GM23338 (cell line): Measurements from ENCODE around the gene TBCD. TPM values are rescaled to one million over a fixed set of nuclear protein-coding genes. Genes with fewer than 3 reads are reported as not detected.
"Not testable (repeated sequence)": the region's sequence is repeated elsewhere in the genome, so short reads cannot be mapped to it uniquely, and the experiment has no call there.

Source experiments
- ATAC-seq: fragments of 200-7000 bp; cut with Tn5 transposase; 3 replicates; pipeline ENCODE4 v1.9.1; 2020
- DNase-seq: peaks from one replicate; pipeline ENCODE4 v3.0.0-alpha.2; 2015; ENCODE audit warnings: low spot score
- H2AFZ ChIP-seq: fragments of 200-600 bp; sonication (generic); 2 replicates; pipeline ENCODE4 v1.8.0; 2016; ENCODE audit warnings: antibody characterized with exemption, mild to moderate bottlenecking, moderate library complexity
- H3F3A ChIP-seq: fragments of 200-600 bp; sonication (generic); replicated peaks from 2 replicates; pipeline ENCODE4 v1.8.0; 2017; ENCODE audit warnings: antibody characterized with exemption, mixed run types, low read depth
- H3K27ac ChIP-seq: fragments of 200-600 bp; sonication (generic); 2 replicates; pipeline ENCODE4 v1.6.1; 2016; ENCODE audit warnings: low read depth
- H3K27me3 ChIP-seq: fragments of 200-600 bp; sonication (generic); 2 replicates; pipeline ENCODE4 v1.8.0; 2016; ENCODE audit warnings: mild to moderate bottlenecking, mixed run types, moderate library complexity; ENCODE audit not compliant: insufficient read depth
- H3K36me3 ChIP-seq: fragments of 200-600 bp; sonication (generic); 2 replicates; pipeline ENCODE4 v1.8.0; 2016; ENCODE audit warnings: mild to moderate bottlenecking; ENCODE audit not compliant: insufficient read depth
- H3K4me1 ChIP-seq: fragments of 200-600 bp; sonication (generic); 2 replicates; pipeline ENCODE4 v1.8.0; 2016; ENCODE audit warnings: mild to moderate bottlenecking, moderate library complexity; ENCODE audit not compliant: insufficient read depth
- H3K4me2 ChIP-seq: fragments of 200-600 bp; sonication (generic); 2 replicates; pipeline ENCODE4 v1.7.1; 2017; ENCODE audit warnings: mixed run types
- H3K4me3 ChIP-seq: fragments of 200-600 bp; sonication (generic); 2 replicates; pipeline ENCODE4 v1.6.1; 2016; ENCODE audit warnings: mixed run types
- H3K79me2 ChIP-seq: fragments of 200-600 bp; sonication (generic); replicated peaks from 2 replicates; pipeline ENCODE4 v1.8.0; 2017; ENCODE audit warnings: mild to moderate bottlenecking; ENCODE audit not compliant: insufficient read depth
- H3K9me2 ChIP-seq: fragments of 200-600 bp; sonication (generic); 2 replicates; pipeline ENCODE4 v1.8.0; 2017; ENCODE audit not compliant: insufficient read depth
- H4K20me1 ChIP-seq: fragments of 200-600 bp; sonication (generic); replicated peaks from 2 replicates; pipeline ENCODE4 v1.8.0; 2017; ENCODE audit warnings: mild to moderate bottlenecking; ENCODE audit not compliant: insufficient read depth
- H3K27ac Mint-ChIP-seq: 2 replicates; pipeline ENCODE4 v1.8.0; 2020; ENCODE audit warnings: inconsistent platforms, mild to moderate bottlenecking, moderate library complexity, mixed read lengths
- H3K27me3 Mint-ChIP-seq: 3 replicates; pipeline ENCODE4 v1.8.0; 2022; ENCODE audit warnings: low read depth, mild to moderate bottlenecking, moderate library complexity, mixed read lengths, inconsistent platforms; ENCODE audit not compliant: insufficient read depth, poor library complexity
- H3K36me3 Mint-ChIP-seq: 3 replicates; pipeline ENCODE4 v1.8.0; 2021; ENCODE audit warnings: low read depth, mild to moderate bottlenecking, inconsistent platforms, moderate library complexity, mixed read lengths
- H3K4me1 Mint-ChIP-seq: 3 replicates; pipeline ENCODE4 v1.8.0; 2020; ENCODE audit warnings: mild to moderate bottlenecking, inconsistent platforms, mixed read lengths
- H3K4me3 Mint-ChIP-seq: 3 replicates; pipeline ENCODE4 v1.8.0; 2021; ENCODE audit warnings: moderate library complexity, mild to moderate bottlenecking, inconsistent platforms, mixed read lengths
- H3K9me3 Mint-ChIP-seq: 3 replicates; pipeline ENCODE4 v1.8.0; 2020; ENCODE audit warnings: moderate library complexity, mild to moderate bottlenecking, inconsistent platforms, mixed read lengths
- CTCF ChIP-seq, 2 experiments: fragments of 200-600 bp in 1 of 2; sonication (generic) in 1 of 2; conservative IDR thresholded peaks; 2 replicates each; pipeline versions ENCODE4 v1.5.1 to v1.6.1; 2016 to 2017; ENCODE audit warnings: antibody characterized with exemption in 2 of 2, low read depth in 2 of 2, mild to moderate bottlenecking in 2 of 2, moderate library complexity in 1 of 2
- EZH2 ChIP-seq: fragments of 200-600 bp; sonication (generic); IDR thresholded peaks from one replicate; pipeline ENCODE4 v1.8.0; 2017; ENCODE audit warnings: antibody characterized with exemption, mild to moderate bottlenecking, low read depth; ENCODE audit not compliant: unreplicated experiment
- NANOG ChIP-seq: IDR thresholded peaks from 2 replicates; pipeline ENCODE4 v1.6.1; 2016; ENCODE audit warnings: antibody characterized with exemption, borderline replicate concordance
- POLR2AphosphoS5 ChIP-seq: IDR thresholded peaks from 2 replicates; pipeline ENCODE4 v1.6.1; 2016; ENCODE audit warnings: antibody characterized with exemption, low read depth
- REST ChIP-seq: IDR thresholded peaks from one replicate; pipeline ENCODE4 v1.6.1; 2018; ENCODE audit warnings: antibody characterized with exemption; ENCODE audit not compliant: unreplicated experiment
- STAT1 ChIP-seq: IDR thresholded peaks from one replicate; pipeline ENCODE4 v1.6.1; 2016; ENCODE audit warnings: antibody characterized with exemption; ENCODE audit not compliant: unreplicated experiment
- ZNF114 ChIP-seq: fragments of 250-450 bp; sonication (Bioruptor Pico); IDR thresholded peaks from 2 replicates; pipeline ENCODE4 v1.5.0; 2020; ENCODE audit warnings: mild to moderate bottlenecking, moderate library complexity
- ZNF331 ChIP-seq: fragments of 250-450 bp; sonication (Bioruptor Pico); IDR thresholded peaks from 2 replicates; pipeline ENCODE4 v1.5.0; 2020; ENCODE audit warnings: low read depth, mild to moderate bottlenecking, moderate library complexity
- polyA plus RNA-seq: library from polyadenylated mRNA; unstranded; fragments of >200 nt; fragmentation: Nextera tagmentation; extraction: Ambion mirVana; gene quantifications from 2 replicates; pipeline ENCODE4 v1.2.1, GENCODE V29; 2016
- total RNA-seq: library from RNA; depleted of rRNA; stranded (reverse); fragments of >200 nt; shearing (Covaris generic); gene quantifications from 2 replicates; pipeline ENCODE4 v1.2.3, GENCODE V29; 2014
- TF ChIP-seq, protein P1 (sequence below): fragments of 250-450 bp; sonication (Bioruptor Pico); IDR thresholded peaks from 2 replicates; pipeline ENCODE4 v1.5.0; 2020; ENCODE audit warnings: mild to moderate bottlenecking, moderate library complexity

Gene TBCD
- total and polyA plus RNA-seq, 2 experiments from 2014 or later, result 75.0 to 116 TPM

GRCh38 chr17:82985973-82986372, 234.1 kb downstream of the TBCD start:
- peaks cover 25% of the 10 kb centered on the region for H3K4me1 Mint-ChIP-seq
- H3K4me3 Mint-ChIP-seq, result no peak overlapping the region
- Histone ChIP-seq H3K36me3 (no peaks in the 10 kb centered on the region), H3F3A (no peaks in the 10 kb centered on the region), H3K4me3 (no peak overlapping the region), H3K9me2 (no peaks in the 10 kb centered on the region), H3K4me1 (peaks cover 9% of the 10 kb centered on the region; the same call in 1 of the 2 replicates), H3K79me2 (no peaks in the 10 kb centered on the region), H4K20me1 (no peaks in the 10 kb centered on the region), H3K27ac (no peak overlapping the region), H3K4me2 (no peak overlapping the region), H2AFZ (0 out of 2 replicates have a peak overlapping the region, but pooled peaks have one; percentile 39), H3K27me3 (no peaks in the 10 kb centered on the region)
- peak overlapping the region; percentile 50; the same call in 1 of the 2 replicates for H3K27ac Mint-ChIP-seq
- H3K9me3 Mint-ChIP-seq, result no peaks in the 10 kb centered on the region; the same call in 2 of the 3 replicates
- peak; percentile 58 for DNase-seq
- H3K27me3 Mint-ChIP-seq, result peaks cover 8% of the 10 kb centered on the region
- TF ChIP-seq NANOG, result no peak
- no peak for TF ChIP-seq REST
- TF ChIP-seq CTCF (conservative IDR thresholded peaks at IDR 0.05; ENCODE audit: low read depth in 2 of 2), result no peak
- no peak for TF ChIP-seq ZNF114
- TF ChIP-seq, protein P1, sequence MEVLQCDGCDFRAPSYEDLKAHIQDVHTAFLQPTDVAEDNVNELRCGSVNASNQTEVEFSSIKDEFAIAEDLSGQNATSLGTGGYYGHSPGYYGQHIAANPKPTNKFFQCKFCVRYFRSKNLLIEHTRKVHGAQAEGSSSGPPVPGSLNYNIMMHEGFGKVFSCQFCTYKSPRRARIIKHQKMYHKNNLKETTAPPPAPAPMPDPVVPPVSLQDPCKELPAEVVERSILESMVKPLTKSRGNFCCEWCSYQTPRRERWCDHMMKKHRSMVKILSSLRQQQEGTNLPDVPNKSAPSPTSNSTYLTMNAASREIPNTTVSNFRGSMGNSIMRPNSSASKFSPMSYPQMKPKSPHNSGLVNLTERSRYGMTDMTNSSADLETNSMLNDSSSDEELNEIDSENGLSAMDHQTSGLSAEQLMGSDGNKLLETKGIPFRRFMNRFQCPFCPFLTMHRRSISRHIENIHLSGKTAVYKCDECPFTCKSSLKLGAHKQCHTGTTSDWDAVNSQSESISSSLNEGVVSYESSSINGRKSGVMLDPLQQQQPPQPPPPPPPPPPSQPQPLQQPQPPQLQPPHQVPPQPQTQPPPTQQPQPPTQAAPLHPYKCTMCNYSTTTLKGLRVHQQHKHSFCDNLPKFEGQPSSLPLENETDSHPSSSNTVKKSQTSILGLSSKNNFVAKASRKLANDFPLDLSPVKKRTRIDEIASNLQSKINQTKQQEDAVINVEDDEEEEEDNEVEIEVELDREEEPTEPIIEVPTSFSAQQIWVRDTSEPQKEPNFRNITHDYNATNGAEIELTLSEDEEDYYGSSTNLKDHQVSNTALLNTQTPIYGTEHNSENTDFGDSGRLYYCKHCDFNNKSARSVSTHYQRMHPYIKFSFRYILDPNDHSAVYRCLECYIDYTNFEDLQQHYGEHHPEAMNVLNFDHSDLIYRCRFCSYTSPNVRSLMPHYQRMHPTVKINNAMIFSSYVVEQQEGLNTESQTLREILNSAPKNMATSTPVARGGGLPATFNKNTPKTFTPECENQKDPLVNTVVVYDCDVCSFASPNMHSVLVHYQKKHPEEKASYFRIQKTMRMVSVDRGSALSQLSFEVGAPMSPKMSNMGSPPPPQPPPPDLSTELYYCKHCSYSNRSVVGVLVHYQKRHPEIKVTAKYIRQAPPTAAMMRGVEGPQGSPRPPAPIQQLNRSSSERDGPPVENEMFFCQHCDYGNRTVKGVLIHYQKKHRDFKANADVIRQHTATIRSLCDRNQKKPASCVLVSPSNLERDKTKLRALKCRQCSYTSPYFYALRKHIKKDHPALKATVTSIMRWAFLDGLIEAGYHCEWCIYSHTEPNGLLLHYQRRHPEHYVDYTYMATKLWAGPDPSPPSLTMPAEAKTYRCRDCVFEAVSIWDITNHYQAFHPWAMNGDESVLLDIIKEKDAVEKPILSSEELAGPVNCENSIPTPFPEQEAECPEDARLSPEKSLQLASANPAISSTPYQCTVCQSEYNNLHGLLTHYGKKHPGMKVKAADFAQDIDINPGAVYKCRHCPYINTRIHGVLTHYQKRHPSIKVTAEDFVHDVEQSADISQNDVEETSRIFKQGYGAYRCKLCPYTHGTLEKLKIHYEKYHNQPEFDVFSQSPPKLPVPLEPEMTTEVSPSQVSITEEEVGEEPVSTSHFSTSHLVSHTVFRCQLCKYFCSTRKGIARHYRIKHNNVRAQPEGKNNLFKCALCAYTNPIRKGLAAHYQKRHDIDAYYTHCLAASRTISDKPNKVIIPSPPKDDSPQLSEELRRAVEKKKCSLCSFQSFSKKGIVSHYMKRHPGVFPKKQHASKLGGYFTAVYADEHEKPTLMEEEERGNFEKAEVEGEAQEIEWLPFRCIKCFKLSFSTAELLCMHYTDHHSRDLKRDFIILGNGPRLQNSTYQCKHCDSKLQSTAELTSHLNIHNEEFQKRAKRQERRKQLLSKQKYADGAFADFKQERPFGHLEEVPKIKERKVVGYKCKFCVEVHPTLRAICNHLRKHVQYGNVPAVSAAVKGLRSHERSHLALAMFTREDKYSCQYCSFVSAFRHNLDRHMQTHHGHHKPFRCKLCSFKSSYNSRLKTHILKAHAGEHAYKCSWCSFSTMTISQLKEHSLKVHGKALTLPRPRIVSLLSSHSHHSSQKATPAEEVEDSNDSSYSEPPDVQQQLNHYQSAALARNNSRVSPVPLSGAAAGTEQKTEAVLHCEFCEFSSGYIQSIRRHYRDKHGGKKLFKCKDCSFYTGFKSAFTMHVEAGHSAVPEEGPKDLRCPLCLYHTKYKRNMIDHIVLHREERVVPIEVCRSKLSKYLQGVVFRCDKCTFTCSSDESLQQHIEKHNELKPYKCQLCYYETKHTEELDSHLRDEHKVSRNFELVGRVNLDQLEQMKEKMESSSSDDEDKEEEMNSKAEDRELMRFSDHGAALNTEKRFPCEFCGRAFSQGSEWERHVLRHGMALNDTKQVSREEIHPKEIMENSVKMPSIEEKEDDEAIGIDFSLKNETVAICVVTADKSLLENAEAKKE, result no peak
- no peak for TF ChIP-seq STAT1
- TF ChIP-seq POLR2AphosphoS5, result no peak
- no peak for TF ChIP-seq ZNF331 (CRISPR knock-in tag)
- no peak for TF ChIP-seq EZH2
- peak; percentile 96 for ATAC-seq
- peaks cover 6% of the 10 kb centered on the region; the same call in 2 of the 3 replicates for H3K36me3 Mint-ChIP-seq

GRCh38 chr17:82989051-82989450, 237.2 kb downstream of the TBCD start:
- not testable (repeated sequence) for H3K27me3 Mint-ChIP-seq, ATAC-seq, H3K4me1 ChIP-seq, H3K27ac ChIP-seq, H3K27ac Mint-ChIP-seq, H3K9me2 ChIP-seq, H4K20me1 ChIP-seq, H3K36me3 ChIP-seq, H2AFZ ChIP-seq, H3K79me2 ChIP-seq, H3F3A ChIP-seq, H3K27me3 ChIP-seq, H3K4me3 Mint-ChIP-seq, DNase-seq, H3K4me3 ChIP-seq, H3K36me3 Mint-ChIP-seq, H3K4me2 ChIP-seq
- Mint-ChIP-seq H3K9me3 (peaks cover 11% of the 10 kb centered on the region), H3K4me1 (peaks cover 19% of the 10 kb centered on the region)
